Measurements from ENCODE around the gene ULK4. TPM values are rescaled to one million over a fixed set of nuclear protein-coding genes. Genes with fewer than 3 reads are reported as not detected.

ULK4 gene
- total RNA-seq, 1 experiment from 2014 or later, result 14.3 TPM

GRCh38 chr3:41684797-41685735 lies 276.8 kb downstream of the ULK4 start:
- POLR2A ChIA-PET, result no interaction called here
- no peaks in the 10 kb centered on the region for H3K4me1 ChIP-seq (ENCODE audit: control insufficient read depth, insufficient read depth, low read length)

DNA sequence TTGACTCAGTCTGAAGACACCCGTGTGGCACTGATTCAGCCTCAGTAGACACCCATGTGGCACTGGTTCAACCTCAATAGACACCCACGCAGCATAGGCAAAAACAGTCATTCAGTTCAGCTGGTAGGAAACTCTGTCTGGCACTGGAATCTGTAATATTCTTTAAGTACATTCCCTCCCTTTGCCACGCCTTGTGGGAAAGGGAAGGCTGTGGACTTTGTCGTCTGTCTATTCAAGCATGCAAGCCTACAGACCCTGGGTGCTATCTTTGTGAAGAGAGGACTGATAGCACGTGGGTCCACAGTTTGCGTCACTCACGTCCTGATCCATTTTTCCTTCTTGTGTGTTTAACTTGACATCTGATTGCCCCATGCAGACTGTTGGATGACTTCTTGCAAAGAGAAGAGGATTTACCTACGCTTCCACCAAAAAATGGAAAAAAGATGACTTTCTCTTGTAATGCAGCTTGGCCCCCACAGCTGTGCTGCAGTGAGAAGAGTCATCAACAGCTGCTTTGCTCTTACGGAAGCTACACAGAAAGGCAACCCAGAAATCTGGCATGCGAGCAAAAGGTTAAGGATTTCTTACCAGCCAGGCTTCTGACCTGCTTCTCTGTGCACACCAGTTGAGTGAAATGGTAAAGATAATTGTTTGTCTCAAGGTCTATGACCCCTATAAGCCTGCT lies 278.1 kb downstream of the ULK4 start:
- in situ Hi-C loops (cut with HindIII; ENCODE audit: low pct_unique_long_range_greater_than_20kb, low sequenced_read_pairs) (no loop called here), intact Hi-C loops (cut with micrococcal nuclease; ENCODE audit: unreplicated experiment) (no loop called here)
- no peaks in the 10 kb centered on the region; the same call in 1 of the 2 replicates for H3K36me3 ChIP-seq (ENCODE audit: control insufficient read depth, insufficient read depth, low read length)
- no peak for TF ChIP-seq CTCF (IDR thresholded peaks at IDR 0.05)
- TF ChIP-seq TCF7L2 (IDR thresholded peaks at IDR 0.05; ENCODE audit: low read depth, low read length), result no peak
- TF ChIP-seq SIN3A (IDR thresholded peaks at IDR 0.05; ENCODE audit: borderline replicate concordance, insufficient read depth, low read depth, low read length), result no peak
- TF ChIP-seq, protein P1, sequence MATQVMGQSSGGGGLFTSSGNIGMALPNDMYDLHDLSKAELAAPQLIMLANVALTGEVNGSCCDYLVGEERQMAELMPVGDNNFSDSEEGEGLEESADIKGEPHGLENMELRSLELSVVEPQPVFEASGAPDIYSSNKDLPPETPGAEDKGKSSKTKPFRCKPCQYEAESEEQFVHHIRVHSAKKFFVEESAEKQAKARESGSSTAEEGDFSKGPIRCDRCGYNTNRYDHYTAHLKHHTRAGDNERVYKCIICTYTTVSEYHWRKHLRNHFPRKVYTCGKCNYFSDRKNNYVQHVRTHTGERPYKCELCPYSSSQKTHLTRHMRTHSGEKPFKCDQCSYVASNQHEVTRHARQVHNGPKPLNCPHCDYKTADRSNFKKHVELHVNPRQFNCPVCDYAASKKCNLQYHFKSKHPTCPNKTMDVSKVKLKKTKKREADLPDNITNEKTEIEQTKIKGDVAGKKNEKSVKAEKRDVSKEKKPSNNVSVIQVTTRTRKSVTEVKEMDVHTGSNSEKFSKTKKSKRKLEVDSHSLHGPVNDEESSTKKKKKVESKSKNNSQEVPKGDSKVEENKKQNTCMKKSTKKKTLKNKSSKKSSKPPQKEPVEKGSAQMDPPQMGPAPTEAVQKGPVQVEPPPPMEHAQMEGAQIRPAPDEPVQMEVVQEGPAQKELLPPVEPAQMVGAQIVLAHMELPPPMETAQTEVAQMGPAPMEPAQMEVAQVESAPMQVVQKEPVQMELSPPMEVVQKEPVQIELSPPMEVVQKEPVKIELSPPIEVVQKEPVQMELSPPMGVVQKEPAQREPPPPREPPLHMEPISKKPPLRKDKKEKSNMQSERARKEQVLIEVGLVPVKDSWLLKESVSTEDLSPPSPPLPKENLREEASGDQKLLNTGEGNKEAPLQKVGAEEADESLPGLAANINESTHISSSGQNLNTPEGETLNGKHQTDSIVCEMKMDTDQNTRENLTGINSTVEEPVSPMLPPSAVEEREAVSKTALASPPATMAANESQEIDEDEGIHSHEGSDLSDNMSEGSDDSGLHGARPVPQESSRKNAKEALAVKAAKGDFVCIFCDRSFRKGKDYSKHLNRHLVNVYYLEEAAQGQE (IDR thresholded peaks at IDR 0.05; ENCODE audit: insufficient read depth in 1 of 2, low read depth in 2 of 2, low read length in 1 of 2), result no peak
- no peak for TF ChIP-seq POLR2AphosphoS5 (IDR thresholded peaks at IDR 0.05; ENCODE audit: low read depth, low read length)
- no peaks in the 10 kb centered on the region for H3K27me3 ChIP-seq (ENCODE audit: control insufficient read depth, insufficient read depth, low read length)
- H3K27ac ChIP-seq (ENCODE audit: low read length), result no peak overlapping the region
- ATAC-seq (no peak), DNase-seq (ENCODE audit: low read depth, low spot score) (no peak)
- no peak overlapping the region for H3K4me3 ChIP-seq (ENCODE audit: low read depth in 2 of 2, low read length in 2 of 2)
- H3K9me3 ChIP-seq (ENCODE audit: control insufficient read depth, insufficient read depth, low read depth, low read length), result no peaks in the 10 kb centered on the region
- ChIA-PET CTCF (no interaction called here), POLR2A (no interaction called here)
- no peaks in the 10 kb centered on the region for H3K4me1 ChIP-seq (ENCODE audit: control insufficient read depth, insufficient read depth, low read length)
- BruUV-seq (replicated peaks), result no TSS peak

More at GRCh38 chr3:41684797-41685735, 276.8 kb downstream of the ULK4 start:
- no peaks in the 10 kb centered on the region for H3K27me3 ChIP-seq (ENCODE audit: control insufficient read depth, insufficient read depth, low read length)
- CTCF ChIA-PET, result no interaction called here
- no TSS peak for BruUV-seq (replicated peaks)
- ATAC-seq, result no peak
- intact Hi-C loops (cut with micrococcal nuclease; ENCODE audit: unreplicated experiment) (no loop called here), in situ Hi-C loops (cut with HindIII; ENCODE audit: low pct_unique_long_range_greater_than_20kb, low sequenced_read_pairs) (no loop called here)
- H3K27ac ChIP-seq (ENCODE audit: low read length), result no peak overlapping the region
- no peak overlapping the region for H3K4me3 ChIP-seq (ENCODE audit: low read depth in 2 of 2, low read length in 2 of 2)
- TF ChIP-seq, protein P1 (IDR thresholded peaks at IDR 0.05; ENCODE audit: insufficient read depth in 1 of 2, low read depth in 2 of 2, low read length in 1 of 2), result no peak
- no peak for TF ChIP-seq TCF7L2 (IDR thresholded peaks at IDR 0.05; ENCODE audit: low read depth, low read length)
- TF ChIP-seq POLR2AphosphoS5 (IDR thresholded peaks at IDR 0.05; ENCODE audit: low read depth, low read length), result no peak
- no peak for TF ChIP-seq CTCF (IDR thresholded peaks at IDR 0.05)
- TF ChIP-seq SIN3A (IDR thresholded peaks at IDR 0.05; ENCODE audit: borderline replicate concordance, insufficient read depth, low read depth, low read length), result no peak
- no peaks in the 10 kb centered on the region; the same call in 1 of the 2 replicates for H3K36me3 ChIP-seq (ENCODE audit: control insufficient read depth, insufficient read depth, low read length)
- no peaks in the 10 kb centered on the region for H3K9me3 ChIP-seq (ENCODE audit: control insufficient read depth, insufficient read depth, low read depth, low read length)
- DNase-seq (ENCODE audit: low read depth, low spot score), result no peak
